NCI-H146 (cell line): Measurements from ENCODE around the gene TSPYL1.

Source experiments
- DNase-seq: peaks from one replicate; lab custom pipeline; 2025; lab: John Stamatoyannopoulos, UW

Gene TSPYL1

DNA sequence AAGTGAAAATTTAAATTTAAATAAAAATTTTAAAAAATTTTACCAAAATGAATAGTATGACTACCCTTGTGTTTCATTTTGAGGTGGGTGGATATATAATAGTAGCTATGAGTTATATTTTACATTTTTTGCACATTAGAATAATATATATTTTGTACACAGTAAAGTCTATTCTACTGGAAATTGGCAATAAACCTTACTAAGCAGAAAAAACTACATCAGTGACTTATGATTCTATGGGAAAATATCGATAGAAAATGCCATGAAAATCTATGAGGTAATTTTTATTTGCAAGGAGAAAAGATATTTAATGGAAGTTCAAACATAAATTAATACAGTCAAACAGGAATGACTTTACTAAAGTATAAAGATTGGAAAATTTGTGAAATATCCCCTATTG, 23.0 kb downstream of the TSPYL1 start:
- no peak for DNase-seq

DNA sequence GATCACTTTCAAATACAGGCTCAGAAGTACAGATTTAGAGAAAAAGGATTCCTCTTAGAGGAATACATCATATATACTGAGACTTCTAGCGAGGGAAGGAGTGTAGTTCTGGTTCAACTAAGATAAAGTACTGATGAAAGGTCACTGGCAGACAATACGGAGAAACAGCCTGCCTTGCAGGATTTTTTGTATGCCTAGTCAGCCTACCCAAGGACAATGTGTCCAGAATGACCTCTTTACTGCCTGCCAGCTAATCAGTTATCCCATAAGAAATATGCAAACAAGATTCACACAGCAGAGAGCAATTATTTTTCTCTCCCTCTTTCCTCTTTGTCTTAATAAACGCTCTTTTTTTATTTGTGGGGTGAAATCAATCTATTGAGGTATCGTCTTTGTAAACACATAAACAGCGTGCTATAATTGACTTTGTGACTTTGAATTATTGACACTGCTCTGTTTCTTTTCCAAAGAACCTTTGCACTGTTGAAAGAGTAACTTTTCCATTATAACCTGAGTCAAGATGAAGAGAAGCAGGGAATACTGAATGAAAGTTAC, 24.4 kb downstream of the TSPYL1 start:
- peak; percentile 51 for DNase-seq

DNA sequence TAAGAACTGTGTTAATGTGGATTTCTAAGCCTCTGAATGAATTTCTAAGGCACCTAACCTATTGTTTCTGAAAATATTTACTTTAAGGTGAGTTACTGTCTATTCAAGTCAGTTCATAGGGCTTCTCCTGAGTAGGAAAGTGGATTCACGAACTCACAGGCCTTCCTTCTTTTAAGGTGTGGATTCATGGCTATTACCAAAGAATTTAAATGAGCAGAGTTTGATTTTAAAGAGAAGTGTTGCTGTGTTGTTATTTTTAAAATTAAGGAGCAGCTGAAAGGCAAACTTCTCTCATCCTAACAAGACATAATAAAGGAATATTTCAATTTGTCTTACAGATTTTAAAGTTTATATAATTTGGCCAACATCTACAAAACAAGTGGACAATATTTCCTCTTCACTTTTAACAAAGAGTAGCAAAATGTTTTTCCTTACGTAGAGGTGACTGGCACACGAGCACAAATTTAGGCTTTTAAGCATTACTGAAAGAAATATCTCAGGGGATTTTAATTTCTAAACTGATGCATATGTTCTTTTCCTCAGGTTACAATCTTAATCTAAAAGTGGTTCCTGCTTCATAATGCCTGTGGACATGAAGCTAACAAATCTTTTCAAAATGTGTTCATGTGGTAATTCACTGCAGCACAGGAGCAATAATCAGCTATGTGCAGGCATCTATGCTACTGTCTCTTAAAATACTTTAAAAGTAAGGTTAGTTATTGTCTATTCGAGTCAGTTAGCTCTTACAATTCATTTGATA, 25.3 kb downstream of the TSPYL1 start:
- no peak for DNase-seq

DNA sequence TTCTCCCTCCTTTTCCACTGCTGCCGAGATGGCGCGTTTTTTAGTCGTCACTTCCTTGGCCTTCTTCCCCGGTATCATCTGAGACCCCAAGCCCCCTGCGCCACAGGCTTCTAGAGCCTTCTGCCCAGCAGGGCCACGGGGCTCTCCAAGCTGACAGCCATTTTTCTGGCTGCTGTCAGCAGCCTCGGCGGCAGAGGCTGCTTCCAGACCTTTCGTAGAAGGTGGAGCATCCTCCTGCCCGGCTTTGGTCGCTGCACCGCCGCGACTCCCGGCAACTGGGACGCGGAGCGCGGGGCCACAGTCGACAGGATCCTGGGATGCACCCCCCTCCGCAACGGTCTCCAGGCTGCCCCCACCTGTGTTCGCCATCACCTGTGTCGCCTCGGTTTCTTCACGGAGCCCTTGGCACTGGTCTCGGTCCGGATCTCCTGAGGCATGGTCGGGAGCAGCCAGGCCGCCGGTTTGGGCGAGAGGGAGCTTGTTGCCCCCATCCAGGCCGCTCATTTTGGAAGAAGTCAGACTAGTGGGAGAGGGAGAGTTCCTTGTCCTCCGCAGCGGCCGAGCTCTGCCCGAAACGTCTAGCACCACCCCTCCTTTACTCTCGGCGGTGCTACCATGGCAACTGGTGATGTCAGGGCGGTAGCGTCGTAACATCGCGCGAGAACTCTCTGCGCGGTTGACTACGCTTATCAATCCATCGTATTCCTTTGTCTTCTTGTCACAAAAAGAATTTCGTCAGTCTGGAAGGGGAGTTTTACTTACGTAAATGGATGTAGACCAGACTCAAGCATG, 26.0 kb downstream of the TSPYL1 start, which contains the start of gene TSPYL4:
TSPYL4 (minus strand) TSS at position 571 of the 792 bp plus-strand sequence; CDS start at position 504, 67 bp downstream.
- DNase-seq: peak; percentile 97

DNA sequence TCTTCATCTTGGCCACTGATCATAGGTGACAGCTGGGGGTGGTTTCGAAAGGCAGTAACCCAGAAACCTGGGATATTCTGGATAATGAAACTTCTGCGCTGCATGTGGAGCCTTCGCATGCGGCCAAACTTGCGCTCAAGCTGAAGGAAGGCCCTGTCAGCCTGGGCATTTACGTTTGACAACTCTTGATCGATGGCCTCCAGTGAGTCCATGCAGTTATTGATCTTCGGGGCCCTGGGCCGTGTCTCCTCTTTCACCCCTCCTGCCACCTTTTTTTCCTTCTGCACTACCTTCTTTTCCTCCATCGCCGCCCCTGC, 26.6 kb downstream of the TSPYL1 start:
- no peak for DNase-seq

DNA sequence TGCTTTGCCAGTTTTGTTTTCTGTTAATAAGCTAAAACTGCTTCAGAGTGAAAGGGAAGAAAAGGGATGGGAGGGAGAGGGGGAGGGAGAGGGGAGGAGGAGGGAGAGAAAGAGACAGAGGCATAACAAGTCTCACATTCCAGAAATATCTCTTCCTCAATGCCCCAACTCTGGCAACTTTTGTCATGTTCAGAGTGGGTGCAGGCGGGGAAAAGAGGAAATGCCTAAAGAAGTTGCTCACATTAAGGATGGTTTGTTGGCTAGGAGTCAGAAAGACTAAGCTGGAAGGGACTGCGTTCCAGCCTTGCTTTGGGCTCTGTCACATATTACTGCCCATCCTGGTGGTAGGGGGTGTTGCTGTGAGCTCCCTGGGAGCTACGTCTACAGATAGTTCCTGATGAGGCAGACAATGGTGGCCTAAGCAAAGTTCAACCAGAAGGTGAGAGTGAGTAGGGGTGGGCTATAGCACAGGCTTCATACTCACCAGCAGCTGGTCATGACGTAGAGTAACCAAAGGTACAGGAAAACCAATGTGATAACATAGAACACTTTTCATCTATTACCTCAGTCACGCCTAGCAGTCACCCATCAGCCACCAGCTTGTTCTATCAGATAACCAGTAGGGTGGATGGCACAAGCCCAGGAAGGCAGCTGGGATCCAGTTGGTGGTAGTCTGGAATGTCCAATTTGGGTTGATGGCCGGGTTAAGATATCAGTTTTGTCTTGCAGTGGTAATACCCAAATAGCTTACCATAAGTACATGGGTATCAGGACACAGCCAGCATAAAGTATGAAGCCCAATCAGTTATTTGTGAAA, 28.0 kb downstream of the TSPYL1 start:
- no peak for DNase-seq

DNA sequence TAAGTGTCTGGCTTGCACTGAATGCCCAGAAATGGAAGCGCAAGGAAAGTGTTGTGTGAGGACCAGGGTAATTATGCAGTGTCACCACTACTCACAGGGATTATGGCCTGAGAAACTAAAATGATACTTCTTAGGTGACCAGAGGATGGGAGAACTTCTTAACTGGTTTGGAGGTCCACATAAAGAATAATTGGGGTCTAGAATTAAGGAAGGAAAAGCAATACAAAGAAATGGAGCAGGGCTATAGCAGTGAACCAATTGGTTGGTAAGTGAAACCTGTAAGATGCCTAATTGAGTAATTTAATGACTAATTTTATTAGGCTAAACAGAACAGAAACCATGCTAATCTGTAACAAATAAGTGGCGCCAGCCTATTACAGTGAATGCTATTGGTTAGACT, 31.2 kb downstream of the TSPYL1 start:
- no peak for DNase-seq

DNA sequence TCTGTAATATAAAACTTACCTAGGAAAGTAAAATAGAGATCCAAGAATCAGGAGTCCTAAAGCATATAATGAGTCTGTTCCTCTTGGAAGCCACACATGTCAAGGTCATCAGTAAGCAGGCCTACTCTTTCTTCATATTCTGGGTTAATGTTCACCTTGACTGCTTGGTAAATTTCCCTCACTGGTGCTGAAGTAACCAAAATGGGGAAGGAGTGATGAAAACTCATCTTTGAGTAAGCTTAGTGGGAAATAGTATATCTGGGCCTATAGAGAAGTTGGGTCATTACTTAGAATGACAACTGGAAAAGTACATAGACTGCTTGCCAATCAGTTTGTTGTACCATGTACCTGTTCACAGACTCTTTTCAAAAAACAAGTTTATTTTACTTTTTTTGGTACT, 32.4 kb downstream of the TSPYL1 start:
- DNase-seq: no peak

DNA sequence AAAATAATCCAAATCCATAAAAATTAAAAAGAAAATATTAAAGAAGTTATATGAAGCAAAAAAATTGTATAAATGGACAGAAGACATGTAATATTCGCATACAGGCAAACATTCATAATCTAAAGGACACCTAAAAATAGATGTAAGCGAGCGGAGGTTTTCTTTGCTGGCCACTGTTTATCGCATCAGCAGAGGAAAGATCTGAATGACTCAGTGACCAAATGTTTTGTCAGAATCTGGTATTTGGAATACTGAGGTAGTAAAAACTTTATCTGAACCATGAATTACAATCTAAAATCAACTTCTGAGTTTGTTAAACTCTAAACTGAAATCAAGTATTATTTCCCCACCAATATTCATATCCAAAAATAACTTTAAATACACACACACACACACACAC, 33.6 kb downstream of the TSPYL1 start:
- no peak for DNase-seq

DNA sequence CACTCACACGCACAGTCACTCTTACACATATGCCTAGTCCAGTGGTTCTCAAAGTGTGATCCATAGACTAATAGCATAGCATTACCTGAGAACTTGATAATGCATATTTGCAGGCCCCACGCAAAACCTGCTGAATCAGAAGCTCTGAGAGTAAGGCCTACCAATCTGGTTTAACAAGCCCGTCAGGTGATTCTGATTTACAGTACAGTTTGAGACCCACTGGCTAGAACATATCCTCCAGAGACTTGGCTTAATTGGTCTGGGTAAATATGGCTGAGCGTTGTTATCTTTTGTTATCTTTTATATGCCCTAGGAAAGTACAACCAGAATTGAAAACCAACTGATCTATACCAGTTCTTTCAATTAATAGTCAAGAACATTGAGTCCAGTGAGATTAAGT, 35.4 kb downstream of the TSPYL1 start:
- DNase-seq: no peak

DNA sequence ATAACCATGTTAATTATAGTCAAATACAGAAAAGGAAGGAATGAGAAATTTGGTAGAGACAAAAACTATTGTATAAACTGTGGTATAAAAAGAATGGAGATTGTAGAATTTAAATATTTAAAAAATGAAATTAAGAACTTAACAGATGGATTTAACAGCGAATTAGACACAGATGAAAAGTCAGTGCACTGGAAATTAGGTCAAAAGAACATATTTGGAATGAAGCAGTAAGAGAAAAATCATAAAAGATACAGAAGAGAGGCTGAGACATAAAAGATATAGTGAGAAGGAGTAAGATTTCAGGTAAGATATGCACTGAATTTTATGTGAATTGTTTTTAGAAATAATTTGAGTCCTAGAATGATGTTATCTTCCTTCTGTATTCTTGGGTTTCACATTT, 39.9 kb downstream of the TSPYL1 start:
- no peak for DNase-seq

DNA sequence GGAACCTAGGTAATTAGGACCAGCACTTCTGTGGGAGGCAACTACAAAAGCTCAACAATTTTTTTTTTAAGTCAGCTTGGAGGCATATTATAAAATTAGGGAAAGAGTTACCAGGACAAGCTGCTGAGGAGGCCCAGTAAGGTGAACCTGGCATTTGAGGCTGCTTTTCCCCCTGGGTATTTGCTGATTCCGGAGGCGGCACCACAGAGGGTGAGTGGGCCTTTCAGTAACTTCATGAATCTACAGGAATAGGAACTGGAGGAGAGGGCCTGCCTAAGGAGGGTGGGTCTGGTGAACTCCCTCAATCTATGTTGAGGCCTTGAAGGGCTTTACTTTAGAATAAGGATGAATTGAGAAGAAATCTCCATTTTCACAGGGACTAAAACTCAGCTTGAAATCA, 40.5 kb downstream of the TSPYL1 start:
- no peak for DNase-seq

DNA sequence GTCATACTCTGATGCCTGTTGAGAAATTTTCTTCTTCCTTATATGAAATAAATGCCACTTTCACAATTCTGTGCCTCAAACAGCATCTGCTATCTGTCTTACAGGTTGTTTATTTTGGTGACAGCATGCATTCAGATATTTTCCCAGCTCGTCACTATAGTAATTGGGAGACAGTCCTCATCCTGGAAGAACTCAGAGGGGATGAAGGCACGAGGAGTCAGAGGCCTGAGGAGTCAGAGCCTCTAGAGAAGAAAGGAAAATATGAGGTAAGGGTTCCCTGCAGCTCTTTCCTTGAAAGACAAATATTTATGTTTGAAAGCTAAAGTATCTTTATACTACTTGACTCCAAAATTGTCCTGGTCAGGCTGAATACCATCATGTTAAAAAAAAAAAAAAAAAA, 41.6 kb downstream of the TSPYL1 start:
- no peak for DNase-seq

DNA sequence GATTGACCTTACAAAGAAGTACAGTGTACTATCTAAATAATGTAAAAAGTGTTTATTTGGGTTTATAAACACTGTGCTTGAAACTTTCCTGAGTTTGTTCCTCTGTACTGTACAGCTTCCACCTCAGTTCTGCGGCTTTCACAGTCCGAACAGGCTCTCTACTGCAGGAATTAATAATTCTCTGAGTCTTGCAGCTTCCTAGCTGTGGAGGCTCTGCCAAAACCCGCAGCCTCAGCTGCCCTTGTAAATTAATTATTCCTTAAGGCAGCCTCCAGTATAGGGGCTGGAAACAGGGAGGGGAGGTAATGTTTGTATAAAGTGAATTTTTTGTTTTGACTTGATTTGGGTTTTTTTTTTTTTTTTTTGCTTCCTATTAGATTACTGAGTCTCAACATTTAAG, 45.0 kb downstream of the TSPYL1 start:
- no peak for DNase-seq

DNA sequence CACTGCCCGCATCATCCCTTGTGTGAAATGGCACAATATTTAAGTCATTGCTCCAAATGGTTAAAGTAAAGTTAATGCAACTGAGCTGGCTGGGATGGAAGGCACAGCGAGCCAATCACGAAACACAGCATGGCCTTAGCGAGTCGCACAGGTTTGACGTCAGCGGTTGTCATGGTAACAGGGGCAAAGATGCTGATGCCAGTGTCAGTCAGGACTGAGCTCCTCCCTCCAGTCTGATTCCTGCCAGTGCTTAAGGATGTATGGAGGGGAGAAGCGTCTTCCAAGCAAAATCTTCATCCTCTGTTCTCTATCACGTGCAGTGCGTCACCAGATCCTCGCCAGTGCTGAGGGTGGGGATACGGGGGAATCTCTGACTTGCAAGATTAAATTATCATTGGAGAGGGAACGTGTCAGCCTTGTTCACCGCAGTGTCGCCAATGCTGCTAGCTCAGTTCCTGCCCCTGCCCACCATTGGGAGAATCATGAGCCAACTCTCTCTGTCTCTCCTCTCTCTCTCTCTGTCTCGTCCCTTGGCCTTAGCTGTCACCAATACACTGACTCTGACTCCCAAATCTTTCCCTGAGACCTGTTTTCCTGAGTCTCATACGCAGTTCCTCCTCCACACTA, 50.3 kb downstream of the TSPYL1 start:
- no peak for DNase-seq
